Measurements from ENCODE around the gene SRSF10.

DNA sequence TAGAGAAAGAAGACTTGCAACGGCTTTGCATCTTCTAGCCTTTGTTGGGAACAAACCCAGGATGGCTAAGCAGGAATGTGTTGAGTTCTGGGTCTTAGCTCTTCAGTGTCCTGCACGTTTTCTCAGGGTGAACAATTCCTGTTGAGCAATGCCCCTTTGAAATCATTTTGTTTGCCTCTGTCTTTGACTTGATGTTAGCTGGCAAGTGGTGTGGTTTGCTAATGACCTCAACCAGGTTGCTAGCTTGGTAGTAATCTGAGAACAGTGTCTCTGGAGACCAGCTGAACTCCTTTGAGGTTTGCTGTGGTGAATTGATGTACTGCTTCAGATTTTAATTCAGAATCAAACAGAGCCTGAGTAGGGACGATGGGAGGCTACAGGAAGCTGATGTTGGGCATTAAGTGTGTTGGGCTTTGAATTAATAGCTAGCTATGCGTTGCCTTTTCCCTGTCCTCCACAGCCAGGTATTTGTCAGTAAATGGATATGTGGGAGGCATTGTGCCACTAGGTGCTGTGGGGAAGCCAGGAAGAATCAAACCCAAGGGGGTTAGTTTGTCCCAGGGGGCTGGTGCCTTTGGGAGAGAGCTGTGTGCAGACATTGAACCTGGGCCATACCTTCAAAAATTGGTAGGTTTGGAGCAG is 23.3 kb upstream of the SRSF10 start:
- no peak for TF ChIP-seq EZH2phosphoT487 (IDR thresholded peaks at IDR 0.05; ENCODE audit: low read length)
- TF ChIP-seq, protein P1, sequence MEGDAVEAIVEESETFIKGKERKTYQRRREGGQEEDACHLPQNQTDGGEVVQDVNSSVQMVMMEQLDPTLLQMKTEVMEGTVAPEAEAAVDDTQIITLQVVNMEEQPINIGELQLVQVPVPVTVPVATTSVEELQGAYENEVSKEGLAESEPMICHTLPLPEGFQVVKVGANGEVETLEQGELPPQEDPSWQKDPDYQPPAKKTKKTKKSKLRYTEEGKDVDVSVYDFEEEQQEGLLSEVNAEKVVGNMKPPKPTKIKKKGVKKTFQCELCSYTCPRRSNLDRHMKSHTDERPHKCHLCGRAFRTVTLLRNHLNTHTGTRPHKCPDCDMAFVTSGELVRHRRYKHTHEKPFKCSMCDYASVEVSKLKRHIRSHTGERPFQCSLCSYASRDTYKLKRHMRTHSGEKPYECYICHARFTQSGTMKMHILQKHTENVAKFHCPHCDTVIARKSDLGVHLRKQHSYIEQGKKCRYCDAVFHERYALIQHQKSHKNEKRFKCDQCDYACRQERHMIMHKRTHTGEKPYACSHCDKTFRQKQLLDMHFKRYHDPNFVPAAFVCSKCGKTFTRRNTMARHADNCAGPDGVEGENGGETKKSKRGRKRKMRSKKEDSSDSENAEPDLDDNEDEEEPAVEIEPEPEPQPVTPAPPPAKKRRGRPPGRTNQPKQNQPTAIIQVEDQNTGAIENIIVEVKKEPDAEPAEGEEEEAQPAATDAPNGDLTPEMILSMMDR (IDR thresholded peaks at IDR 0.05; ENCODE audit: low read length) = no peak

All from MM.1S (cell line).